Uterus (tissue), 4 donors: ENCODE results near the gene TBL1X. TPM values are rescaled to one million over a fixed set of nuclear protein-coding genes. Genes with fewer than 3 reads are reported as not detected.
A peak's percentile ranks its signal among the peaks of the same experiment; 100 is the strongest.

Experiments used
- DNase-seq, 2 donors: peaks; one replicate each; pipeline ENCODE4 v3.0.0-alpha.2; 2019 to 2020
- H3K27ac ChIP-seq, 2 donors: fragments of 200-600 bp; sonication (generic); 1 replicate in 1 of 2; 2 replicates in 1 of 2; pipeline ENCODE4 v1.5.1; 2016 to 2018
- H3K27me3 ChIP-seq, 2 donors: fragments of 200-600 bp; sonication (generic); one replicate each; pipeline ENCODE4 v1.5.1; 2018 to 2019; ENCODE audit warnings: control low read depth in 1 of 2
- H3K36me3 ChIP-seq, 2 donors: fragments of 200-600 bp; sonication (generic); one replicate each; pipeline ENCODE4 v1.5.1; 2019; ENCODE audit warnings: control low read depth in 1 of 2
- H3K4me1 ChIP-seq, 2 donors: fragments of 200-600 bp; sonication (generic); one replicate each; pipeline ENCODE4 v1.5.1; 2018 to 2019; ENCODE audit warnings: control low read depth in 1 of 2
- H3K4me3 ChIP-seq, 2 donors: fragments of 200-600 bp; sonication (generic); 1 replicate in 1 of 2; 2 replicates in 1 of 2; pipeline ENCODE4 v1.5.1; 2018 to 2019; ENCODE audit warnings: mild to moderate bottlenecking in 1 of 2
- H3K9me3 ChIP-seq, 2 donors: fragments of 200-600 bp; sonication (generic); one replicate each; pipeline ENCODE4 v1.5.1; 2019; ENCODE audit warnings: control low read depth in 1 of 2
- POLR2A ChIP-seq, 2 donors: fragments of 450-650 bp; IDR thresholded peaks; one replicate each; pipeline ENCODE4 v1.6.1; 2016; ENCODE audit warnings: antibody characterized with exemption in 2 of 2, mild to moderate bottlenecking in 1 of 2, moderate library complexity in 1 of 2
- intact Hi-C: fragments of 100-400 bp; cut with DNase I; formaldehyde crosslinking; loops from one replicate; pipeline ENCODE4 v1.15.1; 2023; ENCODE audit warnings: low total_unique reads
- total RNA-seq, 4 donors: library from RNA; depleted of rRNA in 3 of 4; stranded (reverse); fragments of >200 nt in 3 of 4; gene quantifications; one replicate each; pipeline versions ENCODE4 v1.1.0 to v1.2.4, GENCODE V29; 2014 to 2023
- TF ChIP-seq, protein P1 (sequence below), 4 experiments: fragments of 200-600 bp in 2 of 4; fragments of 450-650 bp in 2 of 4; sonication (generic) in 2 of 4; IDR thresholded peaks; one replicate each; pipeline ENCODE4 v1.5.1; 2016 to 2019; ENCODE audit warnings: antibody characterized with exemption in 4 of 4, mild to moderate bottlenecking in 2 of 4, moderate library complexity in 1 of 4
- donor health status: DM: yes; HTN: yes; CAD: no.

Gene TBL1X
- total RNA-seq, 4 donors from 2014 or later: 15.4 to 121 (median 47.7) TPM

DNA sequence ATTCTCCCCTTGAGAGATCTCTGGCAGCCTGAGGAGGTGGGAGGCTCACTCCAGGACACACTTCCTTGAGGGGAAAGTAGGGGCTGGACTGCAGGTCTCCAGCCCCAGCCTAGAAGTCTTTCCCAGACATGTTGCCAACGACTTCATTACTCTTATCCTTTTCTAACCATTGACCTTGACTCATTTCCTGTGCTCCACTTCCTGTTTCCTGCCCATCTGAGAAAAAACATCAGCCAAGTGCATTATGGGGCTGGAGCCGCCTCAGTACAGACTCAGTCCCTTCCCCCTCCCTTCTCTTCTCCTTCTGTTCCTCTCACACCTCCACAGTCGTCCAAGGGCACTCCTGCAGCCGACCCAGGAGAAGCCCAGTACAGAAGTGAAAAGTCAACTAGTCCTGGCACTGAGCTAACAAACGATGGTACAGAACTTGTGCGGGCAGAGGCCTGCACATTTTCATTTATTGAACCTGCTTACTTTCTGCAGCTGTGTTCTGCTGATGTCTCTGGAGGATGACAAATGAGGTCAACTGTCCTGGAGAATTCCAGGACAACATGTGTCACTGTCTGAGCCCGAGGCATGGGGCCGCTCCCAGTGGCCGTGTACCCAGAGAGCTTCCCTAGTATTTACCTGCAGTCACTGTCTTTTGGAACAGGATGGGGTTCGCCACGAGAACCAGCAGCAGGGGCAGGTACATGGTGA lies 280.7 kb downstream of the TBL1X start:
- no peaks in the 10 kb centered on the region for H3K4me1 ChIP-seq
- H3K4me3 ChIP-seq: no peak overlapping the region
- TF ChIP-seq, protein P1, sequence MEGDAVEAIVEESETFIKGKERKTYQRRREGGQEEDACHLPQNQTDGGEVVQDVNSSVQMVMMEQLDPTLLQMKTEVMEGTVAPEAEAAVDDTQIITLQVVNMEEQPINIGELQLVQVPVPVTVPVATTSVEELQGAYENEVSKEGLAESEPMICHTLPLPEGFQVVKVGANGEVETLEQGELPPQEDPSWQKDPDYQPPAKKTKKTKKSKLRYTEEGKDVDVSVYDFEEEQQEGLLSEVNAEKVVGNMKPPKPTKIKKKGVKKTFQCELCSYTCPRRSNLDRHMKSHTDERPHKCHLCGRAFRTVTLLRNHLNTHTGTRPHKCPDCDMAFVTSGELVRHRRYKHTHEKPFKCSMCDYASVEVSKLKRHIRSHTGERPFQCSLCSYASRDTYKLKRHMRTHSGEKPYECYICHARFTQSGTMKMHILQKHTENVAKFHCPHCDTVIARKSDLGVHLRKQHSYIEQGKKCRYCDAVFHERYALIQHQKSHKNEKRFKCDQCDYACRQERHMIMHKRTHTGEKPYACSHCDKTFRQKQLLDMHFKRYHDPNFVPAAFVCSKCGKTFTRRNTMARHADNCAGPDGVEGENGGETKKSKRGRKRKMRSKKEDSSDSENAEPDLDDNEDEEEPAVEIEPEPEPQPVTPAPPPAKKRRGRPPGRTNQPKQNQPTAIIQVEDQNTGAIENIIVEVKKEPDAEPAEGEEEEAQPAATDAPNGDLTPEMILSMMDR (IDR thresholded peaks at IDR 0.05): no peak
- TF ChIP-seq POLR2A (IDR thresholded peaks at IDR 0.05): no peak
- H3K27me3 ChIP-seq: no peaks in the 10 kb centered on the region
- H3K9me3 ChIP-seq: no peaks in the 10 kb centered on the region
- intact Hi-C loops: no loop called here
- H3K36me3 ChIP-seq: no peaks in the 10 kb centered on the region
- H3K27ac ChIP-seq: no peak overlapping the region
- peak in 1 of 2 donors; percentile 22 for DNase-seq

DNA sequence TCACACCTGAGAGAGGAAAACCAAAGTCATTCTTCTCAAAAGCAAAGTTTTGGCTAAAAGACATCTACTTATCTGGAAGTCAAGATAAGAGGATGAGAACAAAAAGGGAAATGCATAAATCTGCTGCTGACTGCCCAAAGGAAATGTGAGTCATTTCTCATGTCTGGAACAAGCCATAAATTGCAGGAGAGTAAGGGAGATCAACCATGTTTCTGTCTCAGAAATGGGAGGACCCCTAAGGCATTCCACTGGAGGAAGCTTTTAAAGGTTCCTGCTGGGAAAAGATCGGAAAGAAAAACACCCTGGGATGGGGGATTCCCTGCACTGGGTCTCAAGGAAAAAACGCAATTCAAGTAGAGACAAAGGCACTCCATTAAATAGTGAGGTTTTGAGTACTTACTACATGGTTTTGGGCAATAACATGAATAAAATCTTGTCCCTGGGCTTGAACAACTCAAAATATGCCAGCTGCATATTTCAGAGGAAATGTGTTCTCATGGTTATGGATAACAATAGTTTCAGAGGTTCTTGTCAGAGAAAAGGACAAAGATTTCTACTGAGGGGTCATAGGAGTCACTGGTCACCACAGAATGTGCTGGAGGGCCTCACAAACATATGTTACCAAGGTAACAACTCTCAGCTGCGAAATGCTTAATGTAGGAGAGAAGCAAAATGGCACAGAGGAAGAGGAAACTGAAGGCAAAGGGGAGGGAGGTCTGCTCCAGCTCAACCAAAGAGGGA lies 281.5 kb downstream of the TBL1X start:
- TF ChIP-seq POLR2A (IDR thresholded peaks at IDR 0.05): no peak
- TF ChIP-seq, protein P1 (IDR thresholded peaks at IDR 0.05): no peak
- no peaks in the 10 kb centered on the region for H3K36me3 ChIP-seq
- H3K27ac ChIP-seq: peak overlapping the region; percentile 4 to 49
- no peaks in the 10 kb centered on the region for H3K27me3 ChIP-seq
- H3K4me1 ChIP-seq: no peaks in the 10 kb centered on the region
- intact Hi-C loops: no loop called here
- no peaks in the 10 kb centered on the region for H3K9me3 ChIP-seq
- no peak overlapping the region for H3K4me3 ChIP-seq
- no peak for DNase-seq

DNA sequence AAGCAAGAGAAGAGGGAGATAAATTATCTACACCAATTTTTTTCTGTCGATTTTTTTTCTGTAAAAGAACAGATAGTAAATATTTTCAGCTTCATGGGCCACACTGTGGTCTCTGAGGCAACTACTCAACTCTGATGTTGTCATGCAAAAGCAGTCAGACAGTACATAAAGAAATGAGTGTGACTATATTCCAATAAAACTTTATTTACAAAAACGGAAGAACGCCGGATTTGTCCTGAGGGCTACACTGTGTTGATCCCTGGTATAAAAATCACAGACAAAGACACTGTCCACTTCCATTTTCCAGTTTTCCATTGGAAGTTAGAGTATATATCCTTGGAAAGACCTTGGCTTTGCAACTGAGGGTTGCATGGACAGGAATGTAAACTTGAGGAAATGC lies 282.8 kb downstream of the TBL1X start:
- intact Hi-C loops: no loop called here
- Histone ChIP-seq H3K4me3 (no peak overlapping the region), H3K9me3 (no peaks in the 10 kb centered on the region), H3K27me3 (no peaks in the 10 kb centered on the region), H3K27ac (no peak overlapping the region), H3K36me3 (no peaks in the 10 kb centered on the region), H3K4me1 (no peaks in the 10 kb centered on the region)
- TF ChIP-seq POLR2A (IDR thresholded peaks at IDR 0.05): no peak
- TF ChIP-seq, protein P1 (IDR thresholded peaks at IDR 0.05): no peak
- no peak for DNase-seq

DNA sequence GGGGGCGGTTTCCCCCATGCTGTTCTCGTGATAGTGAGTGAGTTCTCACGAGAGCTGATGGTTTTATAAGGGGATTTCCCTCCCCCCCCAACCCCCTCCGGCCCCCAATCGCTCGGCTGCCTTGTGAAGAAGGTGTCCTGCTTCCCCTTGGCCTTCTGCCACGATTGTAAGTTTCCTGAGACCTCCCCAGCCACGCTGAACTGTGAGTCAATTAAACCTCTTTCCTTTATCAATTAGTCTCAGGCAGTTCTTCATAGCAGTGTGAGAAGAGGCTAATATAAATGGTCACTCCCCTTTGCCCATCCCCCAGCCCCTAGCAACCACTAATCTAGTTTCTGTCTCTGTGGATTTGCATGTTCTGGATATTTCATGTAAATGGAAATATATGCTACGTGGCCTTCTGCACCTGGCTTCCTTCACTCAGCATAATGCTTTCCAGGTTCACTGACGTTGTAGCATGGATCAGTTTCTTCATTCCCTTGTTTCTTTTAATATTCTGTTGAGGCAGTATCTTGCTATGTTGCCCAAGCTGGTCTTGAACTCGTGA lies 284.4 kb downstream of the TBL1X start:
- intact Hi-C loops: no loop called here
- no peak for DNase-seq
- Histone ChIP-seq H3K27me3 (no peaks in the 10 kb centered on the region), H3K4me1 (no peaks in the 10 kb centered on the region), H3K27ac (no peak overlapping the region), H3K9me3 (no peaks in the 10 kb centered on the region), H3K36me3 (no peaks in the 10 kb centered on the region), H3K4me3 (no peak overlapping the region)
- TF ChIP-seq, protein P1 (IDR thresholded peaks at IDR 0.05): no peak
- TF ChIP-seq POLR2A (IDR thresholded peaks at IDR 0.05): no peak

DNA sequence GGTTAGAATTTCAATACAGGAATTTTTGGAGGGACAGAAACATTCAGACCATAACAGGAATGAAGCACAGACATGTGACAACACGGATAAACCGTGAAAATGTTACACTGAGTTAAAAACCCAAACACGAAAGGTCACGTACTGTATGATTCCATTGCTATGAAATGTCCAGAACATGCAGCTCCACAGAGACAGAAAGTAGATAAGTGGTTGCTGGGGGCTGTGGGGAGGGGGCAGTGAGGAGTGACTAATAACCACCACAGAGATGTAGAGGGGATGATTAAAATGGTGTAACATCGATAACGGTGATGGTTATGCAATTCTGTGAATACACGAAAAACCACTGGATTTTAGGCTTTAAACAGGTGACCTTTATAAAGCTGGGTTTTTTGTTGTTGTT lies 292.5 kb downstream of the TBL1X start:
- intact Hi-C loops: no loop called here

More for the DNA sequence above, 292.5 kb downstream of the TBL1X start:
- no peak overlapping the region for H3K4me3 ChIP-seq
- H3K9me3 ChIP-seq: no peaks in the 10 kb centered on the region
- H3K36me3 ChIP-seq: no peaks in the 10 kb centered on the region
- no peak for DNase-seq
- TF ChIP-seq POLR2A (IDR thresholded peaks at IDR 0.05): no peak
- TF ChIP-seq, protein P1 (IDR thresholded peaks at IDR 0.05): no peak
- H3K27ac ChIP-seq: no peak overlapping the region
- H3K4me1 ChIP-seq: no peaks in the 10 kb centered on the region
- no peaks in the 10 kb centered on the region for H3K27me3 ChIP-seq
